Loucy (cell line): Measurements from ENCODE around the gene GOLGA8B.
"Not testable (repeated sequence)": the region's sequence is repeated elsewhere in the genome, so short reads cannot be mapped to it uniquely, and the experiment has no call there.

Experiments
- H2AFZ ChIP-seq: fragments of 200-600 bp; sonication (generic); 2 replicates; pipeline ENCODE4 v1.6.0; 2016; ENCODE audit warnings: antibody characterized with exemption, mild to moderate bottlenecking, low read length, moderate library complexity
- H3F3A ChIP-seq: fragments of 200-600 bp; 2 replicates; pipeline ENCODE4 v1.6.0; 2016; ENCODE audit warnings: antibody characterized with exemption, low read depth, mild to moderate bottlenecking
- H3K27me3 ChIP-seq: fragments of 200-600 bp; sonication (generic); 2 replicates; pipeline ENCODE4 v1.6.1; 2014; ENCODE audit warnings: low read length, mild to moderate bottlenecking; ENCODE audit not compliant: insufficient read depth, poor library complexity, severe bottlenecking
- H3K36me3 ChIP-seq: fragments of 200-600 bp; sonication (generic); 2 replicates; pipeline ENCODE4 v1.6.1; 2016; ENCODE audit warnings: low read length; ENCODE audit not compliant: insufficient read depth
- H3K4me1 ChIP-seq: fragments of 200-600 bp; sonication (generic); 2 replicates; pipeline ENCODE4 v1.5.1; 2014; ENCODE audit warnings: low read length, mild to moderate bottlenecking; ENCODE audit not compliant: insufficient read depth, poor library complexity, severe bottlenecking
- H3K4me2 ChIP-seq: fragments of 200-600 bp; sonication (generic); 2 replicates; pipeline ENCODE4 v1.6.0; 2014; ENCODE audit warnings: antibody characterized with exemption, low read length, low read depth, mild to moderate bottlenecking; ENCODE audit not compliant: poor library complexity, severe bottlenecking
- H3K4me3 ChIP-seq: fragments of 200-600 bp; sonication (generic); 2 replicates; pipeline ENCODE4 v1.5.1; 2014; ENCODE audit warnings: low read length, mild to moderate bottlenecking, mixed read lengths; ENCODE audit not compliant: poor library complexity, severe bottlenecking
- H3K79me2 ChIP-seq: fragments of 200-600 bp; sonication (generic); 2 replicates; pipeline ENCODE4 v1.6.1; 2014; ENCODE audit warnings: low read length; ENCODE audit not compliant: insufficient read depth
- H3K9ac ChIP-seq: fragments of 200-600 bp; sonication (generic); 2 replicates; pipeline ENCODE4 v1.6.0; 2014; ENCODE audit warnings: mild to moderate bottlenecking, low read depth, low read length, moderate library complexity; ENCODE audit not compliant: poor library complexity, severe bottlenecking
- H3K9me2 ChIP-seq: fragments of 200-600 bp; sonication (generic); replicated peaks from 2 replicates; pipeline ENCODE4 v1.6.1; 2016; ENCODE audit warnings: low read depth, low read length, mixed read lengths
- H3K9me3 ChIP-seq: fragments of 200-600 bp; sonication (generic); 2 replicates; pipeline ENCODE4 v1.6.1; 2014; ENCODE audit warnings: mild to moderate bottlenecking, antibody characterized with exemption, low read length, low read depth; ENCODE audit not compliant: insufficient read depth
- H4K20me1 ChIP-seq: fragments of 200-600 bp; sonication (generic); 2 replicates; pipeline ENCODE4 v1.6.0; 2014; ENCODE audit warnings: antibody characterized with exemption, low read length, mild to moderate bottlenecking; ENCODE audit not compliant: insufficient read depth, poor library complexity, severe bottlenecking
- EZH2phosphoT487 ChIP-seq: fragments of 200-600 bp; IDR thresholded peaks from 2 replicates; pipeline ENCODE4 v1.6.1; 2018; ENCODE audit warnings: antibody characterized with exemption, mild to moderate bottlenecking, moderate library complexity, borderline replicate concordance

The GOLGA8B gene

DNA sequence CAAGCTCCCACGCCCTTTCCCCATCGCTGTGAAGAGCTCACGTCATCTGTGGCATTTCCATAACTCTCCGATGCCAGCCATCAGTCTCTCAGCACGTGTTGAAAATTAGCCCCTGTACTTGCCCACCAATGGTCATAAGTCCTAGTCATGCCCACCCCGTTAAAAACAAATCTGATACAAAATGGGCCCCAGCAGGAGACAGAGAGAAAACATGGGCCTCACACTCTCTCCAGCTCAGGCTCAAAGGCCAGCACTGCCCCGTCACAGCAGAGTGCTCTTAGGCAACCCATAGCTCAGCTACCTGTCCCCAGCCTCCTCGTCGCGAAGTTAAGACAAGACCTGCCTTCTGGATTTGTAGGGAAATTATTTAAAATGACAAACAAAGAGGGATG lies 5.2 kb downstream of the GOLGA8B start:
- no peak for TF ChIP-seq EZH2phosphoT487
- no peak overlapping the region for H2AFZ ChIP-seq

DNA sequence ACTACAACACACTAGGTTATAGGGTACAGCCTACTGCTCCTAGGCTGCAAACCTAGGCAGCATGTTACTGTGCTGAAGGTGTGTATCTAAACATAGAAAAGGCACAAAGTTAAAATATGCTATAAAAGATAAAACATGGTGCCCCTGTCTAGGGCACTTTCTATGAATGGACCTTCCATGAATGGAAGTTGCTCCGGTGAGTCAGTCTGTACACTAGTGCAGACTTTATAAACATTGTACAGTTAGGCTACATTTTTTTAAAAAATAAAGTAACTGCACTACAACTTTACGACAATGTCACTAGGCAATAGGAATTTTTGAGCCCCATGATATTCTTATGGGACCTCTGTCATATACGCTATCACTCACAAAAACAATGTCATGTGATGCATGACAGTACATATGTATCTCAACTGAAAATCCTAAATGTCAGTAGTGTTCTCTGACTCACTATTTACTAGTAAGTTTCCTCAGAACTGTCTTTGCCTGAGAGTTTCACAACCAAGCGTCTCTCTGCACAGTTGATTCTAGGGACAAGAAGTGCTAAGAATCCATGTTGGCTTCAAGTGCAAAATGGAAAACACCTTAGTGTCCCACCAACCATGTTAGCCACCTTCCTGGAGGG lies 5.7 kb downstream of the GOLGA8B start:
- not testable (repeated sequence) for H3K36me3 ChIP-seq, H3K4me1 ChIP-seq, H2AFZ ChIP-seq, H3K27me3 ChIP-seq, H3K4me3 ChIP-seq, H3F3A ChIP-seq, H3K9ac ChIP-seq, H4K20me1 ChIP-seq, H3K9me3 ChIP-seq, H3K9me2 ChIP-seq
- peaks cover 35% of the 10 kb centered on the region for H3K79me2 ChIP-seq
- H3K4me2 ChIP-seq: peak overlapping the region; percentile 35

More for the DNA sequence above, 5.2 kb downstream of the GOLGA8B start:
- Histone ChIP-seq H3K27me3 (no peaks in the 10 kb centered on the region), H3K9me2 (no peaks in the 10 kb centered on the region), H3K36me3 (no peaks in the 10 kb centered on the region), H3F3A (no peaks in the 10 kb centered on the region), H3K4me1 (no peaks in the 10 kb centered on the region), H3K9ac (no peak overlapping the region), H3K4me2 (no peak overlapping the region), H3K9me3 (no peaks in the 10 kb centered on the region), H3K79me2 (peaks cover 35% of the 10 kb centered on the region), H4K20me1 (peaks cover 7% of the 10 kb centered on the region), H3K4me3 (no peak overlapping the region)

DNA sequence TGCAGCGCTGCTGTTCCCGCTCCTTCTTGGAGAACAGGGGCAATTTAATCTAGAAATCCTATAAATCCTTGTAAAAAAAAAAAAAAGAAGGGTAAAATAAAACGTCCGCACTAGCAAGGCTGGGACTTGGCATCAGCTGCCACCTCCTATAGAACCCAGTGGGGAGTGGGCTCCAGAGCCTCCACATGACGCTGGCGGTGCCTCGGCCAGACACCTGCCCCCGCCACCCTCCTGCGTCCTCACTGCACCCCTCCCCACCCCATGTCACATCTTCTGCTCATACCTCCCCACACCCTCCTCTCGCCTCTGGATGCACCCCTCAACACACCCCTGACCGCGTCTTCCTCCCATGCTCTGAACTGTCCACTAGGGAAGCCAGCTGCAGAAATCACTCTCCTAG lies 8.4 kb downstream of the GOLGA8B start:
- H3K4me3 ChIP-seq: not testable (repeated sequence)

DNA sequence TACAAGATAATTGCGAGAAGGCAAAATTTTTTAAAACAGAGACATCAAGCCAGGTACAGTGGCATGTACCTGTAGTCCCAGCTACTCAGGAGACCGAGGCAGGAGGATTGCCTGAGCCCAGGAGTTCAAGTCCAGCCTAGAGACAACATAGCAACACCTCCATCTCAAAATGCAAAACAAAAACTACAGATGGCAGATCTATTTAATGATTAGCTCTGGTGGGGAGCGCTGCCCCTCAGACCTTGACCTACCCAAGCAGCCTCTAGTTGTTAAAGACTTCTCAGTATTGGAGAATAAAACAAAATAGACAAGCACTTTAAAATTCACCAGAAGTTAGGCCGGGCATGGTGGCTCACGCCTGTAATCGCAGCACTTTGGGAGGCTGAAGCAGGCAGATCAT lies 10.5 kb downstream of the GOLGA8B start:
- not testable (repeated sequence) for H4K20me1 ChIP-seq, H3K36me3 ChIP-seq, H3K9me3 ChIP-seq, H3K9ac ChIP-seq, H3K4me1 ChIP-seq, H3K9me2 ChIP-seq, H3K4me2 ChIP-seq, H3K27me3 ChIP-seq, H3F3A ChIP-seq, H2AFZ ChIP-seq, H3K4me3 ChIP-seq
- peaks cover 11% of the 10 kb centered on the region; the same call in 1 of the 2 replicates for H3K79me2 ChIP-seq

More for the DNA sequence above, 8.4 kb downstream of the GOLGA8B start:
- peaks cover 15% of the 10 kb centered on the region; the same call in 1 of the 2 replicates for H3K79me2 ChIP-seq
- H3K9me3 ChIP-seq, H3K4me1 ChIP-seq, H3F3A ChIP-seq, H3K27me3 ChIP-seq, H3K36me3 ChIP-seq, H3K9me2 ChIP-seq, H2AFZ ChIP-seq, H3K9ac ChIP-seq, H4K20me1 ChIP-seq, H3K4me2 ChIP-seq: not testable (repeated sequence)

GRCh38 chr15:34572019-34572641 lies 11.3 kb downstream of the GOLGA8B start:
- not testable (repeated sequence) for H3K9ac ChIP-seq, H3F3A ChIP-seq, H3K36me3 ChIP-seq, H3K4me2 ChIP-seq, H3K9me3 ChIP-seq, H3K27me3 ChIP-seq, H3K4me3 ChIP-seq, H3K9me2 ChIP-seq, H4K20me1 ChIP-seq, H3K4me1 ChIP-seq, H2AFZ ChIP-seq
- H3K79me2 ChIP-seq: peaks cover 11% of the 10 kb centered on the region; the same call in 1 of the 2 replicates

- not testable (repeated sequence) for H3K4me3 ChIP-seq, H3K36me3 ChIP-seq, H3K9me2 ChIP-seq, H3F3A ChIP-seq, H3K79me2 ChIP-seq, H4K20me1 ChIP-seq, H2AFZ ChIP-seq, H3K9me3 ChIP-seq, H3K27me3 ChIP-seq, H3K4me2 ChIP-seq, H3K4me1 ChIP-seq, H3K9ac ChIP-seq
Measured at GRCh38 chr15:34569670-34570396, 13.6 kb downstream of the GOLGA8B start.

- not testable (repeated sequence) for H3K36me3 ChIP-seq, H3K79me2 ChIP-seq, H3K4me1 ChIP-seq, H3K9me3 ChIP-seq, H3F3A ChIP-seq, H4K20me1 ChIP-seq, H3K27me3 ChIP-seq, H3K4me2 ChIP-seq, H3K4me3 ChIP-seq, H3K9me2 ChIP-seq, H2AFZ ChIP-seq, H3K9ac ChIP-seq
Measured at GRCh38 chr15:34567174-34567573, 16.3 kb downstream of the GOLGA8B start.
